Endometrial microvascular endothelial cells (primary cell): Measurements from ENCODE around the gene SMARCD2. TPM values are rescaled to one million over a fixed set of nuclear protein-coding genes. Genes with fewer than 3 reads are reported as not detected.

ENCODE experiments used
- in situ Hi-C: cut with HindIII; loops from 2 replicates; pipeline ENCODE4 v1.10.0; 2017; ENCODE audit warnings: low sequenced_read_pairs, low pct_unique_long_range_greater_than_20kb; ENCODE audit errors: inconsistent ontology term
- total RNA-seq: library from RNA; depleted of rRNA; stranded (reverse); fragments of >200 nt; gene quantifications from one replicate; pipeline ENCODE4 v1.2.3, GENCODE V29; 2015; ENCODE audit errors: inconsistent ontology term

Gene SMARCD2
- total RNA-seq, 1 donor from 2014 or later, result 81.4 TPM

DNA sequence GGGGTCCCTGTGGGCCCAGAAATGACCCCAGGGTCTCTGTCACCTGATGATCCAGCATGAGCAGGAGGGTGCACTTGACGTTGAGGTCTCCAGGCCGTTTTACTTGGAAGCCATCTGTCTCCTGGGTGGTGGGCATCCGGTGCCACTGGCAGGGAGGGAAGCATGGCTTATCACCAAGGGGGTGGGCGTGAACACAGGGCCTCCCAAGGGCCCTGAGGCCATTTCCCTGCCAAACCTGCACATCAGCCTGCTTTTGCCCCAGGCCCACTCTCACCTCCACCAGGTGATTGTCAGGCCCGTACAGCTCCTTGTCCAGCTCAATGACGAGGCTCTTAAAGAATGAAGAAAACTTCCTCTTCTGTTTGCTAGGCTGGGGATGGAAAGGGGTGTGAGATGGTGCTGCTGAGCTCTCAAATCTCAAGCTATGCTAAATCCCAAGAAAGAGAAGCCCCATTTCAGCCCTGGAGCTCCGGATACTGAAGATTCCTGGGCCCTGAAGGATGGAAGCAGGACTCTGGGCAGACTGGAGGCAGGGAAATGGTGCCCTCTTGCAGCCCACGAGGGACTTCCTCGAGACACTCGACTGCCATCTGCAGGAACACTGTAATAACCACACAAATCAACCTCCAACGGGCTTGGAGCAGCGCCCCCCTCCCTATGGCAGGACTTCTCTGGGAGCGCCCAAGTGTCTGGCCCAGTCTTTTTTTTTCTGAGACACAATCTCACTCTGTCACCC is 7.9 kb downstream of the SMARCD2 start:
- in situ Hi-C loops, result no loop called here

DNA sequence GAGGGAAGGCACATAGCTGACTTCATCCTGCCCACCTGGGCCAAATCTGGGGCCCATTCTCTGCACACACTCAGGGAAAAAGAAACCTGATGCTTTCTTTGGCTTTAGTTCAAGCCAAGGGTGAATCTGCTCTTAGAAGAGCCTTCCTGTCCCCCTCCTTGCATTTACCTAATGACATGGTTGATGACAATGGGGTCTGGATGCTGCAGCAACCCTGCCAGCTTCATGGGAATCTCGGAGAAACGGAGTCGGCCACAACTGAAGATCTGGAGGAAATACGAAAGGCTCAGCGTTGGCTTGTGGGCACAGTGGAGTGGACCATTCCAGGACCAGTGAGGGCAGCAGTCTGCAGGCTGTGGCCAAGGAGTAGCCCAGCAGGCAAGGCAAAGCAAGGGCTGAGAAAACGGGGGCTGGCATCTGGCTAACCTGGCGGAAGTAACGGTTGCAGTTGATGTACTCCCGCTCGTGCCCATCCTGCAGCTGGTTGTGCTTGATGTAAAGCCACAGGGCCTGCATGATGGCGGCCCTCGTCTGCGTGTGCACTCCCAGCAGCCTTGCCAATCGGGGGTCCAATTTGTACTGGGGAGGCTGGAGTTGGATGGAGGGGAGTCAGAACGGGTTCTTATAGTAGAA is 8.6 kb downstream of the SMARCD2 start:
- in situ Hi-C loops, result no loop called here

DNA sequence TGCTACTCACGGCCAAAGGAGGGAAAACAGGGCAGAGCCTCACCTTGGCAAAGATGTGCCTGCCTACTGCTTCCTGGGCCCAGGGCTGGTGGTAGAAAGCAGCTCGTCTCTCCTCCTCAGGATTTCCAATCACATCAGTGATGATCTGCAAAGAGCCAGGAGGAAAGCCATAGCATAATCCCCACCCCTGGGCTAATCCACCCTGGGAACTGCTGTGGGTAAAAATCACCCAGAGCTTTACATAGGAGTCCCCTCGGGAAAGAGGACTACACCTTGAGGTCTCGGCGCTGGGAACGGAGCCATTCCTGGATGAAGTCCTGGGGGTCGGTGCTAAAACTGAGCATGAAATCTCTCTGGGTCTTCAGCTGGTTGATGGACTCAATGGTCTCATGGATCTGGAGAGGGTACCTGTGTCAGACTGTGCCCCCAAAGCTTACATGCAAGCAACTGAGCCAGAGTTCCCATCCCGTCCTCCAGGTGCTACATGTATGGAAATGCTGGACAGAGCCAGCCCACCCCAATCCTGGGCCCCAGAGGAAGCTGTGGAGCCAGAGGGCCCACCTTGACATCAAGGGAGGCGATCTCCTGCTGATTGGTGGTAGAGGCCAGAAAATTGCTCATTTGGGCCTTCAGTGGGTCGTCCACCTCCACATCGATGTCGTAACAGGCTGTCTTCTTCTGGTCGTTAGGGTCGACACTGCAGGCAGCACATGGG is 9.3 kb downstream of the SMARCD2 start:
- in situ Hi-C loops, result no loop called here

DNA sequence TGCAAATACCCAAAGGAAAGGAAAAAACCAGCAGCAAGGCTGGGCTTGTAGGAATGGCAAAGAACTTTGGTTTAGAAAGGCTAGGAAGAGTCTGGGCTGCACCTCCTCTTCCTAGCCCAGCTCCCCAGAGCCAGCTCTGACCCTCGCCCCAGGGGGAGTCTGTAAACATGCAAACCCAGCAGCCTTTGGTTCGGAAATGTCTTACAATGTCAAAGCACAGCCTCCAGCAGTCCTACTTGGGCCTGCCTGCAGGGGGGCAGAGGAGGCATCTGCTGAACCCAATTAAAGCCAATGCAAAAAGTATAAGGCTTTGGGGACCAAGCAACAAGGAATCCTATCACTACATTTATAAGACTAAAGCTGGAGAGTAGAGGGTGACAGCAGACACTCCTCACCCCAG is 10.0 kb downstream of the SMARCD2 start:
- in situ Hi-C loops, result no loop called here

DNA sequence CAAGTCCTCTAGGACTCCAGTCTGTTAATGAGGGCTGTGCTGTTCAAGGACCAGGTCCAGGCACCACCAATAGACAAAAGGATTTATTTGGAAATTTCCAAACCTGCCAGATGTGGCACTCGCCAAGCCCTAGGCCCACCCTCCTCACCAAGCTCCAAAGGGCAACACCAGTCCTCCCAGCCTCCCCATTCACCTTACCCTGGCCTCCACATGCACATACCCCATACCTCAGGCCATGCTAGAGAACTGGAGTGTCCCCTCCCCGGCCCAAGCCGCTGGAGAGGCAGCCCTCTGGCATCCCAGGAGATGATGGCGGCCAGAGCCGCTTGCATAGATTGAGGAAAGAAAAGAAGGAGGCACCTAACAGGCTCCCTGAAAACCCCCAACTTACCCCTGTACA is 10.5 kb downstream of the SMARCD2 start:
- in situ Hi-C loops, result no loop called here

DNA sequence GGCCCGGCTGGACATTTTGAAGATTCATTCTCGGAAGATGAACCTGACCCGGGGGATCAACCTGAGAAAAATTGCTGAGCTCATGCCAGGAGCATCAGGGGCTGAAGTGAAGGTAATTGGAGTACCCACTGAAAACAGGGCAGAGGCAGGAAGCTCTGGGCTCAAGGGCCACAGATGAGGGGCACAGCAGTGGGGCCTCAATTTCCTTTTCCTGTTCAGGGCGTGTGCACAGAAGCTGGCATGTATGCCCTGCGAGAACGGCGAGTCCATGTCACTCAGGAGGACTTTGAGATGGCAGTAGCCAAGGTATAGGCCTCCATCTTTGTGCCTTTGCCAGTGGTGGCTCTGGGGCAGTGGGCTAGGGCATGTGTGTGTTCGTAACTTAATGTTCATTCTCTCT is 11.0 kb downstream of the SMARCD2 start:
- in situ Hi-C loops, result no loop called here

DNA sequence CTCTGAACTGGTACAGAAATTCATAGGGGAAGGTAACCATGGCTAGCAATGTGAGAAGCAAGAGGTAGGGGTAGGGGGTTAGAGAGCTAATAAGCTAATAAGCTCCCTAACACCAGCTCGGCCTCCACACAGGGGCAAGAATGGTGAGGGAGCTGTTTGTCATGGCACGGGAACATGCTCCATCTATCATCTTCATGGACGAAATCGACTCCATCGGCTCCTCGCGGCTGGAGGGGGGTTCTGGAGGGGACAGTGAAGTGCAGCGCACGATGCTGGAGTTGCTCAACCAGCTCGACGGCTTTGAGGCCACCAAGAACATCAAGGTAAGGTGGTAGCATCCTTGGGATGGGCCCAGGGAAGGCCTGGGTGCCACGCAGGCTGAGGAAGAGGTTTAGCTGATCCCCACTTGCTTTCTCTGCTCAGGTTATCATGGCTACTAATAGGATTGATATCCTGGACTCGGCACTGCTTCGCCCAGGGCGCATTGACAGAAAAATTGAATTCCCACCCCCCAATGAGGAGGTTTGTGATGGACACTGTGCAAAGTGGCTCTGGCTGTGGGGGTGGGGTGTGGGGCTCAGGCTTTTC is 11.5 kb downstream of the SMARCD2 start:
- in situ Hi-C loops, result no loop called here

DNA sequence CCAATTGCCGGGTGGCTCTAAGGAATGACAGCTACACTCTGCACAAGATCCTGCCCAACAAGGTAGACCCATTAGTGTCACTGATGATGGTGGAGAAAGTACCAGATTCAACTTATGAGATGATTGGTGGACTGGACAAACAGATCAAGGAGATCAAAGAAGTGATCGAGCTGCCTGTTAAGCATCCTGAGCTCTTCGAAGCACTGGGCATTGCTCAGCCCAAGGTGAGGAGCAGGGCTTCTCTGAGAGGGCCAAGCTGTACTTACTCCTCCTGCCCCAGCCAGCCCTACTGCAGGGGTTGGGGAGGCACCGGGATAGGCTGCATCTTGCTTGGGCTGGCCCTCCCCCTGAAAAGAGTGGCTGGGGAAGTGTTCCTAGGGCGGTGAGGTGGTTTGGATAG is 12.2 kb downstream of the SMARCD2 start:
- in situ Hi-C loops, result no loop called here

DNA sequence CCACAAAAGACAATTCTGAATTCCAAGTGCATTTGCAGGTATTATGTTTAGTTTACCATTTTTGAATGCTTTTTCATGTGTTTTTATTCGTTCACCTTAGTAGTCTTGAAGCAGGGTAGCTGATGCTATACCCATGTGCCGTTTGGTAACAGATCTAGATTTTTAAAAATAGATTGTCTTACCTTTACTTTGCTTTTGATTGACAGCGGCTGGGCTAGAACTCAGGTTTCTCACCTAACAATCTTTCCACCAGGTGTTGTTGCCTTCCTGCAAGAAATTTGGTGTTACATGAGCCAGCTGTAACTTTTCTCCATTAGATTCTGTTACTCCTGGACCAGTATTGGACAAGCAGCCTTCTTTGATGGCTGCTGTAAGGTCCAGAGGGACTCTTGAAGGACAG is 13.5 kb downstream of the SMARCD2 start:
- in situ Hi-C loops, result no loop called here

DNA sequence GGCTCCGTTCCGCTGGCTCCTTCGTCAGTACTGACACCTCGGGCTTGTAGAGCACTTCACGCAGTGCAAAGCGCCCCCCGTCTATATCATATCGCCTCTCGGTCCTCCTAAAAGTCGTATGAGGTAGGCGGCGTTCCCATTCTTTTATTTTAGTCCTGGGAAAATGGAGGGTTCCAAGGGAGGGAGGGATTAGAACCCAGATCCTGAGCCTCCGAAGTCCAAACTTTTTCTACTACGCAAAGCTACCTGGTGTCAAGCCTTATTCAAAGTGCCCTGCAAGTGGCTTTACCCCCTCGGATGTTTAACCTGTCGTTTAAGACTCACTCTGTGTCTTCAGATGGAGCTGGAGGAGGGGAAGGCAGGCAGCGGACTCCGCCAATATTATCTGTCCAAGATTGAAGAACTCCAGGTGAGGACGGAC is 14.7 kb downstream of the SMARCD2 start:
- in situ Hi-C loops, result no loop called here

DNA sequence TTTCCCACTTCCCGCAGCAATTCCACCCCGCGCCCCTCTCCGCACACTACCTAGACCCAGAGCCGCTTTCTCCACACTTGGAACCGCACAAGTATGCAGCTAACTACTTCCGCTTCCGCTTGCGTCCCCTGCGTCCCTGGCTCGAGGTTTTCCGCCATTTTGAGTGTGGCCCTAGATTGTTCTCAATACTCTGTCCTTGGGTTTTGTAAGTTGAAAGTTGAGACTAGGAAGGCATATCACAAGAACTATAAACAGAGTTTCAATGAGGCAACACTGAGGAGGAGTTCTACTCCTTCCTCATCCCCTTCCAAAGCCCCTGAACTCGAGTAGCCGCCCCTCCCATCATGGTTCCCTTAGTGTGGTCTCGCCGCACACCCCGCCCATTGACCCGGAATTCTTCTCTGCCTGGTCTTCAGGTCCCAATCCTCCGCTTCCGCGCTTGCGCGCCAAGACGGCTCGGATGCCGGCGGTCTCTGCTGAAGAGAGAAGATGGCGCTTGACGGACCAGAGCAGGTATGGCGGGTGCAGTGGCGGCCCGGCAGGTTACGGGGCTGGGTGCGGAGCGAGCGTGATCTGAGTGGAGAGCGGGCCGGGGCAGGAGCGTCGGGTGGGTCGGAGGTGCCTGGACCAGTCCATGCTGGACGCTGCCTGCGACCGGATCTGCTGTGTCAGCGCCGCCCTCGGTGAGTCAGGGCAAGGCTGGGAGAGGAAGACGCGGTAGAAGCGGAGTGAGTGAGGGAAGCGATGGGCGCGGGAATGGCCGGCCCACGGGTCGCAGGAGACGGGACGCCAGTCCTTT is 15.3 kb downstream of the SMARCD2 start, which contains the start of the genes FTSJ3 and PSMC5:
FTSJ3 (minus strand) TSS at position 662 of the 799 bp plus-strand sequence. CDS start 761 bp downstream, outside the sequence.
PSMC5 (plus strand) TSS at position 430 of the 799 bp plus-strand sequence; CDS start at position 490, 60 bp downstream.
- in situ Hi-C loops, result no loop called here

DNA sequence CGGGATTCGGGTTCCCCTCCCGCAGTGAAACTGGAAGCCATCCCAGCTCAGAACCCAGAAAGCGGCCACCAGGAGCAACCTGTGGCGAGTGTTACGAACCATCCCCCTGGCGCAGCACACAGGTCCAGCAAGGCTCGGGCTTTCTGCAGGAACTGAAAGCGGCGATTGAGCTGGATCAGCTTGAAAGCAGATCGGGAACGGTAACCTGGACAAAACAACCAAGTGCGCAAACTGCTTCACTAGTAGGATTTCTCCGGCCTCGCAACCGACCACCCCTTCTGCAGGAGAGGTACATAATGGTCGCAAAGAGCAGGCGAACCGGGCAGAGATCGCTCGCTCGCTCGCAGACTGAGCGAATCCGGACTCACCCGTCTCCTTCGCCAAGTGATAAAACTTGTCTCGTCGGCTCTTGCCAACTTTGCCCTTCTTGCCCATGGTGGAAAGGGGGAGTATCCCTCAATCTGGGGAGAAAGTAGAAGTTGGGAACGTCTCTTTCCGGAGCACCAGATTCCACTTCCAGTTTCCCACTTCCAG is 15.9 kb downstream of the SMARCD2 start:
- in situ Hi-C loops, result no loop called here

DNA sequence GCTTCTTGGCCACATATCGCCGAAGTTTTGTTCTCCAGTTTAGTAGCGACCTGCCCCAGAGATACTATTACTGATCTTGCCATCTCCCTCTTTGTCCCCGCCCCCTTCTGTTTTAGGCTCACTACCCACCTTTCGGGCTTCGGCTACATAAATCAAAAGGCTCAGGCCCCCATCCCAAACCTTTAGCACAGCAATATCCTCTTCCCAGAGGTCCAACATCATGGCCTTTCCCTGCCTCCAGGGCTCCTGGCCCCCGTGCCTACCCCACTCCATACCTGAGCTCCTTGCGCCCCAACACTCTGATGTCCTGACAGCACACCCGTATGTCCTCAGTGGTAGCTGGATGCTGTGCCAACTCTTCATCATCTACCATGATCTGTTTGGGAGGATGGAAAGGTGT is 18.1 kb downstream of the SMARCD2 start:
- in situ Hi-C loops, result no loop called here

DNA sequence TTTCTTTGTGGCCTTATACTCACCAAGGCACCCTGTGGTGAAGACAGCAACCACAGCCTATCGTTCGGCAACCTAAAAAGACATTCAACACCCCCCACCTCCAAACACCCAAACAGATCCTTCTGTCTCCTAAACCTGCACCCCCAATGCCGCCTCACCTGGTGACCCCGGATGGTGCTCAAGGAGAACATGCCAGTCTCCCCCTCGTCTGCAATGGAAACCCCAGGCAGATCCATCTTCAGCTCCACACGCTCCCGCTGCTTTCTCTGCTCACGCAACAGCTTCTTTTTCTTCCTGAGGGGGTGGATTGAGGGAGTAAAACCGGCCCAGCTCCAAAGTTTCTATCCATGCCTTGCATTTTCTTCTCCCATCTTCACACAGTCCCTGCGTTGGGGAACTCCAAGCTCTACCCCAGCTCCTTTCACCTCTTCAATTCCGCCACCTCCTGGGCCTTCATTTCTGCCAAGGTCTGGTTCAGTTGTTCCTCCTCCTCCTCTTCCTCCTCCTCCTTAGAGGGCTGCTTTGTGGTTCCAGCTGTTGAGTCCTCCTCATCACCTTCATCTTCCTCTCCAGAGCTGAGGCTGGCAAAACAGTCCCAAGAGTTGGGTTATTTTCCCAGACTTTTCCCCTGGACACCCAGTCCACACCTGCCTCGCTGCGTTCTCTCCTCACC is 18.7 kb downstream of the SMARCD2 start:
- in situ Hi-C loops, result no loop called here

DNA sequence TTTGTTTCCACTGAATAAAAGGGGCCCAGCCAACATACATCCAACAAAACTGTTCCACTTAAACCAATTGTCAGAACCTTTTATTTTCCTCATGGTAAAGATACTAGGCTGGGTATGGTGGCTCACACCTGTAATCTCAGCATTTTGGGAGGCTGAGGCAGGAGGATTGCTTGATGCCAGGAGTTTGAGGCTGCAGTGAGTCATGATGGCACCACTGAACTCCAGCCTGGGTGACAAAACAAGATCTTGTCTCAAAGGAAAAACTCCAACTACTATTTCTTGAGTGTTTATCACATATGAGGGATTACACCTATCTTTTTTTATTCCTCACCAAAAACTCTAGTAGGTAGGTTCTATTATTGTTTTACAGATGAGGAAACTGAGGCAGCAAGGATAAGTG is 19.9 kb downstream of the SMARCD2 start:
- in situ Hi-C loops, result no loop called here

DNA sequence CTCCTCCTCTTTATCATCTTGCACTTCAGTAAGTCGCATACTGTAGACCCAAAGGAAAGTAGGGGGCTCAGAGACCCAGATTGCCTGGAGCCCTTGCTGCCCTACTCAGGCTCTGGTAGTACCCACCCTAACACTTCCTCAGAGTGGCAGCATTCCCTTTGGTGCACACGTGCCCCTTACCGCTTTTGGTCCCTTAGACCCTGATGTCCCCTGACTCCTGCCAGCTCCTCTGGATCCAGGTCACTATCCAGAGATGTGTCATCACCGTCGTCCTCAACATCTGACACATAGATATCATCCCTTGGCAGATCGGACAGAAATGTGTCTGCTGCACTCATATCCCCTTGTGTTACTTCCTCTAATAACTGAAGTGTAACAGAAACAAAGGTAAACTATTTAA is 20.7 kb downstream of the SMARCD2 start:
- in situ Hi-C loops, result no loop called here

DNA sequence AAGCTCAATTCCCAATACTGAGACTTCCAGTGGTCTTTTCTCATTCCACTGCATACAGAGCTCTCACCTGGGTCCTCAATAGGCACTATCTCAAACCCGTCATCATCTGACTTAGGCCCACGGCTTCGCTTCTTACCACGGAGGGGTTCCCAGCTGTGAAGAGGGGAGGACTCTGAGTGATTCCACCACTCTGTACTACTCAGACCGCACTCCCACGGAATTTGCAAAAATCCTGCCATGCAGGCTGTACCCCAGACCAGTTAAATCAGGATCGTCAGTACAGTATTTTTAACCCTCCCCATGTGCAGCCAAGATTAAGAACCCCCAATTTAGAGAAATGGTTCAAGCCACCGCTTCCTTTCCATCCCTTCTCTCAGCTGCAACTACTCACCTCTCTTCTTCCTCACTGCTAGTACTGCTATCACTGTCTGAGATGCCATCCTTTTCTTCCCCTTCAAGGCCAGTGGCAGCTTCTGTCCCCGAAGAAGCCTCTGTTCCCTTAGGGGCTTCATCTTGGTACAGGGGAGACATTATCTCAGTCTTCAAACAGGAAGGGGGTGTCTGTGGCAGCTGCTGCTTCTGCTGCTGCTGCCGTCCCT is 21.4 kb downstream of the SMARCD2 start:
- in situ Hi-C loops, result no loop called here
